VCaP (cell line): Measurements from ENCODE around the gene TSHZ2.

Source experiments
- H3K27ac ChIP-seq: fragments of 450-650 bp; 2 replicates; pipeline ENCODE4 v1.5.1; 2017
- CTCF ChIP-seq: fragments of 450-650 bp; conservative IDR thresholded peaks from 2 replicates; pipeline ENCODE4 v1.5.1; 2017; ENCODE audit warnings: mild to moderate bottlenecking, moderate library complexity

TSHZ2 gene

GRCh38 chr20:53349730-53350129, 377.6 kb downstream of the TSHZ2 start:
- no peak overlapping the region for H3K27ac ChIP-seq
- no peak for TF ChIP-seq CTCF

- no peak for TF ChIP-seq CTCF
- H3K27ac ChIP-seq = no peak overlapping the region
These were observed 380.7 kb downstream of the TSHZ2 start for GRCh38 chr20:53352727-53353440.

- TF ChIP-seq CTCF = no peak
- H3K27ac ChIP-seq = no peak overlapping the region
These were observed 382.2 kb downstream of the TSHZ2 start for GRCh38 chr20:53354314-53354713.

GRCh38 chr20:53355790-53356189, 383.6 kb downstream of the TSHZ2 start:
- TF ChIP-seq CTCF = no peak

GRCh38 chr20:53359425-53359824, 387.3 kb downstream of the TSHZ2 start:
- no peak for TF ChIP-seq CTCF

More at GRCh38 chr20:53355790-53356189, 383.6 kb downstream of the TSHZ2 start:
- H3K27ac ChIP-seq = no peak overlapping the region

GRCh38 chr20:53360852-53361251, 388.7 kb downstream of the TSHZ2 start:
- no peak overlapping the region for H3K27ac ChIP-seq
- TF ChIP-seq CTCF = no peak

More at GRCh38 chr20:53359425-53359824, 387.3 kb downstream of the TSHZ2 start:
- no peak overlapping the region for H3K27ac ChIP-seq

GRCh38 chr20:53362736-53363135, 390.6 kb downstream of the TSHZ2 start:
- H3K27ac ChIP-seq = no peak overlapping the region
- no peak for TF ChIP-seq CTCF
